ENCODE data around the gene MCHR1.
A peak's percentile ranks its signal among the peaks of the same experiment; 100 is the strongest.
"Not testable (repeated sequence)": the region's sequence is repeated elsewhere in the genome, so short reads cannot be mapped to it uniquely, and the experiment has no call there.

Gene MCHR1, protein sequence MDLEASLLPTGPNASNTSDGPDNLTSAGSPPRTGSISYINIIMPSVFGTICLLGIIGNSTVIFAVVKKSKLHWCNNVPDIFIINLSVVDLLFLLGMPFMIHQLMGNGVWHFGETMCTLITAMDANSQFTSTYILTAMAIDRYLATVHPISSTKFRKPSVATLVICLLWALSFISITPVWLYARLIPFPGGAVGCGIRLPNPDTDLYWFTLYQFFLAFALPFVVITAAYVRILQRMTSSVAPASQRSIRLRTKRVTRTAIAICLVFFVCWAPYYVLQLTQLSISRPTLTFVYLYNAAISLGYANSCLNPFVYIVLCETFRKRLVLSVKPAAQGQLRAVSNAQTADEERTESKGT

DNA sequence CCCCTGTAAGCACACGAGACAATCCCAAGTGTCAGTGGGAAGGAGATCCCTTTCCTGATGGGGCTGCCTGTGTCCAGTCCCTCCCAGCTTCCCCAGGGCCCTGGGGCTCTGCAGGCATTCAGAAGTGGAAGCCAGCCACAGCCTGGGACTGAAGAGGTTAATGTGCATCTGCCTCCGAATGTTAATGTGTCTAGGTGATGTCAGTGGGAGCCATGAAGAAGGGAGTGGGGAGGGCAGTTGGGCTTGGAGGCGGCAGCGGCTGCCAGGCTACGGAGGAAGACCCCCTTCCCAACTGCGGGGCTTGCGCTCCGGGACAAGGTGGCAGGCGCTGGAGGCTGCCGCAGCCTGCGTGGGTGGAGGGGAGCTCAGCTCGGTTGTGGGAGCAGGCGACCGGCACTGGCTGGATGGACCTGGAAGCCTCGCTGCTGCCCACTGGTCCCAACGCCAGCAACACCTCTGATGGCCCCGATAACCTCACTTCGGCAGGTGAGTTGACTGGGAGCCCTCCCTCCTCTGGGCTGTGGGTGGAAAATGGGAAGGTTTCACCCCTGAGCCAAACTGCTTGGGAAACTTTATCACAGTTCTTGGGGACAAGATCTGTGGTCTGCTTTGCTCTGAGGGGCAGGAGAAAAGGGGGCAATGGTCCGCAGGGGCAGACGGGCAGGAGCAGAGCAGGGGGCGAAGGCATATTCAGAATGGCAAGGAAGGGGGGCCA, at the start of gene MCHR1:
TSS of gene MCHR1 (plus strand) at position 236 of the 715 bp plus-strand sequence. CDS start at position 405, 169 bp downstream.
- no peak for DNase-seq

DNA sequence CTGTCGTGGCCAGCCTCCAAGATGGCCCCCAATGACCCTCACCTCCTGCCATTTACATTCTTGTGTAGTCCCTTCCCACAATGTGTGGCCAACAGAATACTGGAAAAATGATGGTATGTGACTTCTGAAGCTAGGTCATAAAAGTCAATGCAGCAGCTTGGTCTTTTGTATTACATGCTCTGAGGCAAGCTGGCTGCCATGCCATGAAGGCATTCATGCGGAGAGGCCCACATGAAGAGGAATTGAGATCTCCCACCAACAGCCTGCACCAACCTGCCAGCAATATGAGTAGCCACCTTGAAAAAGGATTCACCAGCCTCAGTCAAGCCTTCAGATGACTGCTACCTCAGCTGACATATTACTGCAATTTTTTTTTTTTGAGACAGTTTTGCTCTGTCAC, 47.4 kb upstream of the MCHR1 start:
- no peak for DNase-seq

DNA sequence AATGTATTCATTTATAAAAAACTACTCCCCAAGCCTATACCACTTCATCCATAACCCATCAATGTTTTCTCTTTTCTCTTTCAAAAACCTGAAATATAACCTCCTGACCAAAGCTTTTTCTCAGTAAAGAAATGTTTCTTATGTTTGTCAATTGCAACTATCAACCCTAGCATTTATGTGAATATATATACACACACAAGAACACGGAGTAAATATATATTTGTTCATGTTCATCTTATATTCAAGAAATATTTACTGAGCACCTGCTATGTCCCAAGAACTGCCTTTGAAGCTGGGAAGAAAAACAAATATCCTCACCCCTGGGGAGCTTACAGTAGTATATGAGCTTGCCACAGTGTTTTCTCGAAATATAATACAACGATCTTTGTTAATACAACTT, 46.2 kb upstream of the MCHR1 start:
- DNase-seq: no peak

DNA sequence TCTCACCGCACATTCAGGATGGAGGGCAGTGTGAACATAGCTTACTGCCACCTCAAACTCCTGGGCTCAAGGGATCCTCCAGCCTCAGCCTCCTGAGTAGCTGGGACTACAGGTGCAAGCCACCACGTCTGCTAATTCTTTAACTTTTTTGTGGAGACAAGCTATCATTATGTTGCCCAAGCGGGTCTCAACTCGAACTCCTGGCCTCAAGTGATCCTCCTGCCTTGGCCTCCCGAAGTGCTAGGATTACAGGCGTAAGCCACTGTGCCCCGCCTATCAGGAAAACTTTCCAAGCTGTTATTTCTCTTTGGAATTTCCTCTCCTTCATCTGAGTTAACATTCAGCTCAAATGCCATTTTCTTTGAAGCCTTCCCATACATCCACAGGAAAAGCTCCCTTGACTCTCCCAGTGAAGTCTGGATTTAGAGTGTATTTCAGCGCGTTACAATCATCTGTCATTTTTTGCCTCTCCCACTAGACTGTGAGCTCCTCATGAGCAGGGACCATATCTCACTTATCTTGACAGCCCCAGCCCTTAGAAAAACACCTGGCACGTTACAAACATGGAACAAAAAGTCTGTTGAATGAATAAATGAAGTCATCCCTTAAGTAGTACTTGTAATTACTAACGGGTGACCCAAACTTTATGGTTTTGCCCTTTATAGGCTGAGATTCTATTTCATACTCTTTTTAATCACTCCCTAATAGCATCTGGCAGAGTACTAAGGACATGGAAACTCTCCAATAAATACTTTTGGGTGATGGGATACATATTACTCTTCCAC, 45.0 kb upstream of the MCHR1 start:
- DNase-seq: no peak

DNA sequence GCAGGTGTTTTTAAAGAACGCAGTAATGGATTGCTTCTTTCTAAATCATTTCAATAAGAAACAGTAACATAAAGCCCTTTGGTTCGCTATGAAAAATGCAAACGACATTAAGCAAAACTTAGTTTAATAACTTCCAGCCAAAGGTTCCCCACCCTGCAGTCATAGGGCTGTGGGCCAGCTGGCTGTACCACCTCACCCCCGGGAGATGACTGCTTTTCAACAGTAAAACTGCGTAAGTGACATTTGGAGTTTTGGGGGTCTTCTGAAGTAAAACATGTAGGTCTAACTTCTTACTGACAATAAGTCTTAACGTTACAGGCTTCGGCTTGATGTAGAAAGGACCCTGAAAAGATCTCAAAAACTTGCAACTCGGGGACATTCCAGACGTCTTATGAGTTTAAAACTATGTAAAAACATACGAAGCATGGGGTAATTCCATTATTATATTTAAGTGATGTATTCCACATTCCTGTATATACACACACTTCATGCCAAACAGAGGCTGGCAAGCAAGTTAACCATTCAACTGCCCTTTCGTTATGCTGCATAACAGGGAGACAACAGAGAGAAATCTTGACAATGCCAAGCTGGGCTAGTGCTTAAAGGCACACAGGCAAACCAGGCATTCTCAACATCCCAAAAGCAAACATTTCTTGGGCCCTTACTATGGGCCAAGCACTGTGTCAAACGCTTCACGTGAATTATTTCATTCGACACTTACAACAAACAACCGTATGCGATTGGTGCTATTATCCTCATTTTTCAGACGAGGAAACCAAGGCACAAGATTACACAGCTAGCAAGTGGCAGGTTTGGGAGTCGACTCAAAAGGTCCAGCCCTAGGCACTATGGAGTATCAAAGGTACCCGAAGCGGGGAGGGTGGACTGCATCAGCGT, 44.0 kb upstream of the MCHR1 start:
- no peak for DNase-seq

DNA sequence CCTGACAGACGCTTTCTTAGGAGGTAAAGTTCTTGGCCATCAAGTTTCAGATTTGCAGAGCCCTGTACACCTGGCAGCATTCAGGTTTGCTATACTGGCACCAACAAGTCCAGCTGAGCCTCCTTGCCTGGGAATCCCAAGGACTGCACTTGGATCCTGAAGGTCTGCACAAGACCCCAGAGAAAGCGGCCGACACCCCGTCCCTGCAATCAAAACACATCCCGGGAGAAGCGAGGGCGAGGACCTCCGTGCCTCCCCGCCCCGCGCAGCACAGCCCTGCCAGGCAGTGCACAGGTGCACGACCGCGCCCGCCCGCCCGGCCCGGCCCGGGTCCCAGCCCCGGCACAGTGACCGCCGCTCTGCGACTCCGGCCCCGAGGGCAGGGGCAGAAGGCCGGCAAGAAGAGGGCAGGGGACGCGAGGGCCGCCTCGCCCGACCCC, 43.3 kb upstream of the MCHR1 start:
- peak in 1 of 6 experiments; percentile 45 for DNase-seq

DNA sequence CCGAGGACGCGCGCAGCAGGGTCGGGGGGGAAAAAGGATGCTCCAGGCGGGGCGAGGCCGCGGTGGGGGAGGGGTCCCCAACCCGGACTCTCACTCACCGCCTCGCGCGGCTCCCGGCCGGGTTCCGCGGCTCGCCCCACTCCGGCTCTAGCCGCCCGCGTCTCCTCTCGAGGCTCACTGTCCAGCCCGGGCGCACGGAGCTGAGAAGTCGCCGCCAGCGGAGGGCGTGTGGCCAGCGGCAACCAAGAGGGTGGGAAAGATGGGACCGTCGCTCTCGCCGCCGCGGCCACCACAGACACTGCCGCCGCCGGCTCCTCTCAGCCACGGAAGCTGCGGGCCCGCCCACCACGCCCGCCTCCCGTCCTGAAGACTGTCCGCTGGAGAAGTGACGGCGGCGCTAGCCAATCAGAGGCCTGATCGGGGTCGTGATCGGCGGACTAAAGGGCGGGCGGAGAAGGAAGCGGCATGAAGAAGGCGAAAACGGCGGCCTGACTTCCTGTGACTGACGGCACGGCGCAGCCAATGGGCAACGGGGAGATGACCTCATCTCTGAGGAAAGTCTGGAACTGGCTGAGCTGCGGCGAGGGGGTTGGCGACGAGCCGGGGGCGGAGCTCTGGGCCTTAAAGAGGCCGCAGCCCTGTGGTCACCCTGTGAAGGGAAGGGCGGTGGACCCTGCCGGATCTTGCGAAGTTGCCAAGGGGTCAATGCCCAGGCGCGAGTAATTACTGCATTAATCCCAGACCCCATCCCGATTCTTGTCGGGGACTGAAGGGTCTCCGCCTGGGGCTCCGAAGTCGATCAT, 42.7 kb upstream of the MCHR1 start, which contains the start of gene MRTFA:
TSS of gene MRTFA (minus strand) at position 340 of the 803 bp plus-strand sequence.
- DNase-seq: peak; percentile 95 to 99 (median 98)

DNA sequence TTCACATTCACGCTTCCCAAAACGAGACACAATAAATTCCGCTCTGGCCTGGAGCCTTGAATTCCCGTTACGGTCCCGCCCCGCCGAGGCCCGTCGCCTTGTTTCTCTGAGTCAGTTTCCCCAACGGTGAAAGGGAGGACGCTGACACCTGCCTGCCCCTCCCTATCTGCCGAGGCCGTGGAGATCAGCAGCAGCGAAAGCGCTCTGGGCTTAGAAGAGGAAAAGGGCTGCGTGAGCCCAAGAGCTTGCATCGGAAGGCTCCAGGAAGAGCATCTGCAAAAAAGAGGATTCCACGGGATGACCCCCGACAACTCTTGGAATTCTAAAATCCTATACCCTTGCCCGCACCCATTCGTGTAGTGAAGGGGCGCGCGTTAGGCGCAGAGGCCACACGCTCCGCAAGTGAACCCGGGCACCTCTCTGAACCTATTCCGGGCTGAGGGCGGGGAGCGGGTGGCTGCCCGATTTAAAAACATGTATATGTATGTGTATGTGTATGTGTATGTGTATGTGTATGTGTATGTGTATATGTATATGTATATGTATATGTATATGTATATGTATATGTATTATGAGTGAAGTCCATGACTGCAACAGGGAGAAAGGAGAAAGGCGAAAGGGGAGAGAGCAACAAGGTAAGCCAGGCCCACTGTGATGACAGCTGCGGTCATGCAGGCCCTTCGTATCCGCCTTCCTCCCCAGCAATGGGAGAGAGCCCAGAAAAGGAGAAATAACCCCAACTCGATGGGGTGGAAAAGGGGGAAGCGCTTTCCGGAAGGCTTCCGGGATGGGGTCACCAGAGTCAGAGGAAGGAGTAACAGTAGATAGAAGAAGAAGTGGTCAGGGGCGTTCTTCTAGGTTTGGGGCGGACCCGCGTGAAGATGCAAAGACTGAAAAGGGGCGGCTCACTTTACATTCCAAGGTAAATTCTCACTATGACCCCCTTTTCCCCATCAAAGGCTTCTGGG, 41.8 kb upstream of the MCHR1 start:
- peak; percentile 27 to 87 (median 46) for DNase-seq

DNA sequence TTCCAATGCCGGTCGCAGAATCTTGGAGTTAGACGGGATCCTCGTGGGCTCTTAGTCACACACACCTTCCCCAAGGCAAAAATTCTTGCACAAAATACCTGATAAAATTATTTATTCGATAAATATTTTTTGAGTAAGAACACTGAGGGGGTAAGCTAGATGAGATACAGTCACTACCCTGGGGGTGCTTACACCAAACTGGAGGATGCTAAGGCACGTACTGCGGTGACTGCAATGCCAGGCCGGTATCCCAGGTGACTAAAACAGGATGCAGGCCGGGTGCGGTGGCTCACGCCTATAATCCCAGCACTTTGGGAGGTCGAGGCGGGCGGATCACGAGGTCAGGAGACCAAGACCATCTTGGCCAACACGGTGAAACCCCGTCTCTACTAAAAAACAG, 41.0 kb upstream of the MCHR1 start:
- no peak for DNase-seq

DNA sequence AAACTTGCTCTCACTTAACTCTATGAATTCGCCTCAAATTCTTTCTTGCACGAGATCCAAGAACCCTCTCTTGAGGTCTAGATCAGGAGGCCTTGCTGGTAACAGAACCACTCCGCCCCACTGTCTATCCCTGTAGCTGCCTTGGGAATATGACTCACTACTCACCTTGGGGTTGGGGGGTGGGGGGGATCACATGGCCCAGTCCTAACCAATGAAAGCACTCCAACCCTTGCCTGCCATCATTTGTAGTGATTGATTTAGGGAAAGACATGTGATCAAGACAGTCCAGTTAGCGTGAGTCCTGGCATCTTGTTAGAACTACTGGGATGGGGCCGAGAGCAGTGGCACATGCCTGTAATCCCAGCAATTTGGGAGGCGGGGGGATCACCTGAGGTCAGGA, 38.0 kb upstream of the MCHR1 start:
- DNase-seq: no peak

DNA sequence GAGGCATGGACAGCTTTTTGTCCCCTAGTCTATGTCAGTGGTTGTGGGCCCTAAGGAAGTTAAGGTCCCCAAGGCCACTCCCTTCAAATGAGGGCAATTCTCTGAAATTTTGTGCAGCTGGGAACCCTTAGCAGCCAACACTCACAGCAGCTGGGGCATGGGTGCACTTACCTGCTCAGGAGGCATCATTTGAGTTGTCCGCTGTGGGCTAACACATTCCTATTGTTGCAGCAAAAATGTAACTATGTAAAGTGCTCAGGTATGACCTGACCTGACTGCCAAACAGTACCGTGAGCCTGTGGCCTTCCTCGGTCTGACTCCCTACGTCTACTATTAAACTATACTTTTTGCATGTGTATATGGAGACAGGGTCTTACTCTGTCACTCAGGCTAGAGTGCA, 37.0 kb upstream of the MCHR1 start:
- no peak for DNase-seq

DNA sequence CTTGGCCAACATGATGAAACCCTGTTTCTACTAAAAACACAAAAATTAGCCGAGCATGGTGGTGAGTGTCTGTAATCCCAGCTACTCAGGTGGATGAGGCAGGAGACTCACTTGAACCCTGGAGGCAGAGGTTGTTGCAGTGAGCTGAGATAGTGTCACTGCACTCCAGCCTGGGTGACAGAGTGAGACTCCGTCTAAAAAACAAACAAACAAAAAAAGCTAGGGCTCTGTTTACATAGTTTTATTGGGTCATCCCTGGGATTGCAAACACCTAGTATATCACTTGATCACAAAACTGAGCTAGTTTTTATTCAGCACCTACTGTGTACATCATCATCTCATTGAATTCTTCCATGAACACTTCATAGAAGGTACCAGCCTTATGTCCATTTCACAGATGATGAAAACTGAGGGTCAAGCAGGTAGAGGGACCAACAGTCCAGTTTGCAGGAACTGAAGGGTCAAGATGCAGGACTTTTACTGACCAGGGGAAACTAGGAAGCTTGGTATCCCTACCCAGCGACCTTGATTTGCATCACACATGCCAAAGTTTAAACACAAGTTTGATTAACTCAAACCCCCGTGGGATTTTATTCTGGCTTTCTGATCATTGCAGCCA, 33.6 kb upstream of the MCHR1 start:
- DNase-seq: no peak

DNA sequence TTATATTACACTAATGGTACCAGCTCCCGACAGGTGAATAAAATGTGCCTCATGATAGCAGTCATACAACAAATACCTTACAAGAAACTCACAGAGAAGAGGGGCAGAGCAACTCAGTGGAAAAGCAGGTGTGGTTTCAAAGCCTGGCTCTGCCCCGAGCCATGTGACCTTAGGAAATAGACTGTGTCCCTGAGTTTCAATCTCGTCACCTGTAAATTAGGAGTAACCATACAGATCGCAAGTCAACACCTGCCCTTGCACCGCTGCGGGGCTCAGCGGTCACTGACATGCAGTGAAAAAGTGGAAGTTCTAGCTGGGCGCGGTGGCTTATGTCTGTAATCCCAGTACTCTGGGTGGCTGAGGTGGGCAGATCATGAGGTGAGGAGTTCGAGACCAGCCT, 30.9 kb upstream of the MCHR1 start:
- no peak for DNase-seq

DNA sequence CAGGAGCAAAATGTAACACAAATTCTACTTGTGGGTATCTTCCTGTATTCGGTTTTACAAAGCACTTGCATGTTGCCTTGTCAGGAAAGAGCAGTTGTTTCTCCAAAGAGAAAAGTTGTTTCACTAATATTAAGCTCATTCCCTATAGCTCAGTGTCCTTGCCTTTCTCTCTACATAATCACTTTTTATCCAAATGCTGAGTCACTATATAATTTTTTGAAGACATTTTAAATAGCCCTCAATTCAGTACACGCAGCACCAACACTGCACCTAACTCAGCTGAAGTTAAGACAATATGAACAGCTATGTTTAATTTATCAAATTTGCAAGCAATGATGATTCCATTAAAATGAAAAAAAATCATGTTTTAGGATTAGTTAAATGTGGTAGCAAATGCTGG, 28.2 kb upstream of the MCHR1 start:
- DNase-seq: no peak

DNA sequence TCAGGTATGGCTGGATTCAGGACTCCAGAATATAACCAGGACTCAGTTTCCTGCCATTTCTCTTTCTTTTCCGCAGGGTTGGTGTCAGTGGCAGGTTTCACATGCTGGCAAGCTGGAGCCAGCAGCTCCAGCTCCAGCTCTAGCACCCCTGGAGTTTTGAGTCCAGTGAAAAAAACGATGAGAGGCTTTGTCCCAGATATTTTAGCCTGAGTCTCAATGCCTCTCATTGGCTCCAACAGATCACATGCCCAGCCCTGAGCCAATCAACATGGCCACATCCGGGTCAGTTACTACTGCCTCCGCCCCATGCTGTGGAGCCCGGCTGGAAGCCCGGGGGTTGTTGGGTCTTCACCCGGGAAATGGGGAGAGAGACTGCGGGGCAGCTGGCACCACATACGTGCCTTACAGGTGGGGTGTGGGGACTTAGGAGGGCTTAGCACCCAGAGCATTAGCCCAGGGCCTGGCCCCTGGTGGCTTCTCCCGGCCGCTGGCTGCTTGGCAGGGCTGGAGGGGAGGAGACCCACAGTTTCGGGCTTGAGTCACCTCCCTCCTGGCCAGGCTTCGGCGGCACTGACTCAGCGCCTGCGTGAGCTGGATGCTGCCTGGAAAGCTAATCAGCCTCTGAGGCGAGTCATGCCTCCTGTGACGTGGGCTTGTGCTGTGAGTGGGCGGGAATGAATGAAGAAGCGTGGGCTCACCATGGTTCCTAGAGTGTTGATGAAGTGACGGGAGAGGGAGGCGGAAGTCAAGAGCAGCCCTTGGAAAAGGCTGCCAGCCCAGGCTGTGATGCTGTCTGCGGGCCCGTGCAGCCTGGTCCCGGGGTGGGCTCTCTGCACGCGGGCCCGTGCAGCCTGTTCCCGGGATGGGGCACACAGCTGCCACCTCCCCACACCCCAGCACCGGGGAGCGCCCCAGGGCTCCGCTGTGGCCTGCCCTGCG, 27.5 kb upstream of the MCHR1 start:
- peak in 4 of 6 experiments; percentile 32 to 48 (median 39) for DNase-seq

DNA sequence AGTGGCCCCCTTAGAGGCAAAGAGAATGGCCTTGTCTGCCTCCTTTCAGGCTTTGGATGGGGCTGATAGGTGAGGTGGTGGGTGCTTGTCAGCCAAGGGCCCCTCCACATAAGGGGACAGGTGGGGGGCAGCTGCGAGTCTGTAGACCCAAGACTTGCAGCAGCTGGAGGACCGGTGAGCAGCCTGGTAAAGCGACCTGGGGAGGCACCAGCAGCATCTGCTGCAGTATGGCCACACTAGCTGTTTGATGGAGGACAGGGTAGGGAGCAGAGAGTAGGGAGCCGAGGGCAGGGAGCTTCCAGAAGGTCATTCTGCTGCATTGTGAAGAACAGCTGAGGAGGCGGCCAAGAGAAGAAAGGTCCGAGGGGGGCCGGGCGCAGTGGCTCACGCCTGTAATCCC, 25.9 kb upstream of the MCHR1 start:
- DNase-seq: no peak

DNA sequence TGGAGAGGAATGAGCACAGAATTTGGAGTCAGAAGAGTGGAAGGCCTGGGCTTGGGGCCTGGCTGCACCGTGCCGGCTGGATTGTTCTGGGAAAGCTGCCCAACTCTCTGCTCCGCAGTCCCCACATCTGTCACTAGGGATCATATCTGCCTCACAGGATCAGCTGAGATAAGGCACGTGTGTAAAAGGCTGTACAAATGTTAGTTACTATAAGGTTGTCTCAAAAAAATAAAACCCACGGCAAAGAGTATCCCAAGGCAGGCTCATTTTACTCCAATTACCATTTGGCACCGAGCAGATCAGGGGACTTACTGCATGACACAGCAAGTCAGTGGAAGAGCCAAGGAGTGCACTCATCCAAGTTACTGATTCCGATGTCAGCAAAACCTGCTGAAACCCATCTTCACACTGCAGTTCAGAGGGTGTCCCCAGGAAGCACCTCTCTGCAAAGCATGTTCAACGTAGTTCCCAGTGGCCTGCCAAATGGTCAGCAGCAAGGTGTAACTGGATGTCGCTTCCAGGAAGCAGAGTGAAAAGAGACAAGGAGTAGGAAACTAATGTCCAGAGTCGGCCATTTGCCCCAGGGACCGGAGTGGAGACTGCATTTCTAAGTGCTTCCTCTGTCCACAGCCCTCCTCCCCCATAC, 24.6 kb upstream of the MCHR1 start:
- DNase-seq: no peak

DNA sequence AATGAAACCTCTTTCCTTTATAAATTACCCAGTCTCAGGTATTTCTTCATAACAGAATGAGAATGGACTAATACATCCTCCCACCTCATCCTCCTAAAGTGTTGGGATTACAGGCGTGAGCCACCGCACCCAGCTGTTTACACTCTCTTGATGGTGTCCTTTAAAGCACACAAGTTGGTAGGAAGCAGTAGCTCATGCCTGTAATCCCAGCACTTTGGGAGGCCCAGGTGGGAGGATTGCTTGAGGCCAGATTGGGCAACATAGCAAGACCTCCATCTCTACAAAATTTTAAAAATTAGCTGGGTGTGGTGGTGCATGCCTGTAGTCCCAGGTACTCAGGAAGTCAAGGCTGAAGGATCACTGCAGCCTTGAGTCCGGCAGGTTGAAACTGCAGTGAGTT, 23.3 kb upstream of the MCHR1 start:
- not testable (repeated sequence) for DNase-seq

Data from stimulated activated naive CD4-positive, alpha-beta T cell (primary cell).